ENCODE data around the gene MAGEL2. TPM values are rescaled to one million over a fixed set of nuclear protein-coding genes. Genes with fewer than 3 reads are reported as not detected.

Gene MAGEL2
- total RNA-seq, 5 donors from 2014 or later (not counting 1 experiment from before 2014, with no cell fraction given) = not detected

DNA sequence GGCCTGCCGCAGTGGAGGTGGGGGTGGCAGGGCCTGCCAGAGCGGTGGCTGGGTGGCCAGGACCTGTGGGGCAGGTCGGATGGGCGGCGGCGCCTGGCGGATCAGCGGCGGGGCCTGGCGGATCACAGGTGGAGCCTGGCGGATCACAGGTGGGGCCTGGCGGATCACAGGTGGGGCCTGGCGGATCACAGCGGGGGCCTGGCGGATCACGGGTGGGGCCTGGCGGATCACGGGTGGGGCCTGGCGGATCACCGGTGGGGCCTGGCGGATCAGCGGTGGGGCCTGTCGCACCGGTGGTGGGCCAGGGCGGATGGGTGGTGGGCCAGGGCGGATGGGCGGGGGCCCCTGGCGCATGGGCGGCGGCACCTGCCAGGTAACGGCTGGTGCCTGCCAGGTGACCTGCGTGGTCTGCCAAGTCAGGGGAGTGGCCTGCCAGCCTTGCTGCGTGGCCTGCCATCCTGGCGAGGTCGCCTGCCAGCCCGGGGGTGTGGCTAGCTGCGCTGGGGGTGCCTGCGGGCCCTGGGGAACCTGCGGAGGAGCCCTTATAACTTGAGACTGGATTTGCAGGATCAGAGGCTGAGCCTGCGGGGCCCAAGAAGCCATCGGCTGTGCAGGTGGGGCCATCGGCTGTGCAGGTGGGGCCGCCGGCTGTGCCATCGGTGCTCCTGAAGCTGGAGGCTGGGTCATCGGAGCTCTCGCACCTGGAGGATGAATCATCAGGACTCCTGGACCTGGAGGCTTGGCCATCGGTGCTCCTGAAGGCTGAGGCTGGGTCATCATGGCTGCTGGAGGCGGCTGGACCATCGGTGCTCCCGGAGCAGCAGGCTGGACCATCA, 1.3 kb downstream of the MAGEL2 start:
- ChIA-PET POLR2A (no interaction called here), CTCF (no interaction called here)
- H3K4me3 ChIP-seq (ENCODE audit: control insufficient read depth in 1 of 2, extremely low read depth in 1 of 2, low read length in 1 of 2) = no peak overlapping the region
- Mint-ChIP-seq H3K4me1 (peaks cover 0 to 3% (median 0%) of the 10 kb centered on the region in 3 donors), H3K9me3 (no peaks in the 10 kb centered on the region), H3K27me3 (peaks cover 7 to 10% of the 10 kb centered on the region in 2 donors), H3K36me3 (no peaks in the 10 kb centered on the region), H3K27ac (no peak overlapping the region), H3K4me3 (no peak overlapping the region)
- H3K4me1 ChIP-seq (ENCODE audit: control insufficient read depth in 1 of 2, extremely low read depth in 1 of 2, insufficient read depth in 2 of 2, low read length in 2 of 2) = no peaks in the 10 kb centered on the region
- H3K9me3 ChIP-seq = no peaks in the 10 kb centered on the region
- H3K27ac ChIP-seq (ENCODE audit: low read length) = no peak overlapping the region
- 95% methylated on average over 51 of the region's 51 CpGs for WGBS (ENCODE audit: insufficient coverage)
- H3K36me3 ChIP-seq (ENCODE audit: control insufficient read depth in 2 of 2, extremely low read depth in 1 of 2, insufficient read depth in 1 of 2, low read length in 1 of 2) = no peaks in the 10 kb centered on the region
- H3K27me3 ChIP-seq (replicated peaks in 1 of 2; ENCODE audit: control insufficient read depth in 2 of 2, extremely low read depth in 1 of 2, insufficient read depth in 2 of 2, low read length in 1 of 2) = peaks cover 0 to 27% of the 10 kb centered on the region in 2 experiments
- no peak for ATAC-seq (replicated peaks in 1 of 4)
- DNase-seq = no peak

DNA sequence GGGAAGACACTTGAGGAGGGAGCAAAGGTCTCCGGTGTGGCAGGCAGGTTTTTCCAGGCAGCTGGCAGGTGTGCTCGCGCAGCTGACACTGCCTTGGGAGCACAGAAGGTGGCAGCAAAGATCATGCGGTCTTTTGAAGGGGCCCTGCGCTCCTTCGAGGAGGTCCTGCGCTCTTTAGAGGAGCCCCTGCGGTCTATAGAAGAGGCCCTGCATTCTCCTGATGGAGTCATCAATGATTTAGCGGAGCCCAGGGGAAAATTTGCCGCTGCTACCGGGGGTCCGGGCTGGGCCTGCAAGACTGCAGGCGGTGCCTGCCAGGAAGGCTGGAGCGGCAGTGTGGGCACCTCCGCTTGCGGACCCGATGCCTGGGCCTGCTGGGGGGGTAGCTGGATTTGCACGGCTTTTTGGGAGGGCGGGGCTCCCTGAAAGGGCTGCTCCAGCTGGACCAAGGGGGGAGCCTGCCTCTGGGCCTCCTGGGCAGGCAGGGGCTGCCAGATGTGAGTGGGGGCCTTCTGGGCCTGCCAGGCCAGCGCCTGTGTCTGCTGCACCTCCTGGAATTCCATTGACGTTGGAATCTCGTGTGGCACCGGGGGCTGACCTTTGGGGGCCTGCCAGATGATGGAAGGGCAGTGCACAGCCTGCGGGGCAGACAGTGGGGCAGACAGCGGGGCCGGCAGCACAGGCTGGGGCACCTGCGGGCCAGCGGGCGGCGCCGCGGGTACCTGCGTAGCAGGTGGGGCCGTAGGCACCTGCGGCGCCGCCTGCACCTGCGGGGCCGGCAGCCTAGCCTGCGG, 2.1 kb downstream of the MAGEL2 start:
- CTCF ChIA-PET = no interaction called here
- POLR2A ChIA-PET = no interaction called here
- WGBS (ENCODE audit: insufficient coverage) = 96% methylated on average over 40 of the region's 40 CpGs
- Histone ChIP-seq H3K4me1 (ENCODE audit: control insufficient read depth in 1 of 2, extremely low read depth in 1 of 2, insufficient read depth in 2 of 2, low read length in 2 of 2) (no peaks in the 10 kb centered on the region), H3K4me3 (ENCODE audit: control insufficient read depth in 1 of 2, extremely low read depth in 1 of 2, low read length in 1 of 2) (no peak overlapping the region), H3K9me3 (no peaks in the 10 kb centered on the region), H3K27me3 (replicated peaks in 1 of 2; ENCODE audit: control insufficient read depth in 2 of 2, extremely low read depth in 1 of 2, insufficient read depth in 2 of 2, low read length in 1 of 2) (peaks cover 0 to 27% of the 10 kb centered on the region in 2 experiments), H3K27ac (ENCODE audit: low read length) (no peak overlapping the region), H3K36me3 (ENCODE audit: control insufficient read depth in 2 of 2, extremely low read depth in 1 of 2, insufficient read depth in 1 of 2, low read length in 1 of 2) (no peaks in the 10 kb centered on the region)
- H3K4me1 Mint-ChIP-seq = peaks cover 0 to 3% (median 0%) of the 10 kb centered on the region in 3 donors
- no peak overlapping the region for H3K27ac Mint-ChIP-seq
- H3K9me3 Mint-ChIP-seq = no peaks in the 10 kb centered on the region
- no peak for ATAC-seq (replicated peaks in 1 of 4)
- H3K36me3 Mint-ChIP-seq = no peaks in the 10 kb centered on the region
- peaks cover 7 to 10% of the 10 kb centered on the region in 2 donors for H3K27me3 Mint-ChIP-seq
- no peak overlapping the region for H3K4me3 Mint-ChIP-seq
- no peak for DNase-seq

DNA sequence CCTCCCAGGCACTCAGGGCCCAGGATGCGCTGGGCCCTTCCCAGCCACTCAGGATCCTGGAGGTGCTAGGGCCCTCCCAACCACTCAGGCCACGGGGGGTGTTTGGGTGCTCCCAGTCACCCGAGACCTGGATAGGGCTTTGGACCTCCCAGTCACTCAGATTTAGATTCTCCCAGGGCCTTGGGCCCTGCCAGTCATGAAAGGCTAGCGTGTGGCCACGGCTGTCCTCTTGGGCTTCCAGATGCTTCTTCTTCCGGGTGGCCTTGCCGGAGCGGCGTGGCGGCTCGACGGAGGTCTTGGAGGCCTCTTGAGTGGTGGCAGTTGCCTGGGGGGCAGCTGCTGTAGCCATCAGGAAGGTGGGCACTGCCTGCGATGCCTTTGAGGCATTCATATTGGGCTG, 2.8 kb downstream of the MAGEL2 start:
- WGBS (ENCODE audit: insufficient coverage) = 81% methylated on average over 13 of the region's 13 CpGs
- Histone ChIP-seq H3K36me3 (ENCODE audit: control insufficient read depth in 2 of 2, extremely low read depth in 1 of 2, insufficient read depth in 1 of 2, low read length in 1 of 2) (no peaks in the 10 kb centered on the region), H3K9me3 (no peaks in the 10 kb centered on the region), H3K27me3 (replicated peaks in 1 of 2; ENCODE audit: control insufficient read depth in 2 of 2, extremely low read depth in 1 of 2, insufficient read depth in 2 of 2, low read length in 1 of 2) (peaks cover 0 to 27% of the 10 kb centered on the region in 2 experiments), H3K4me1 (ENCODE audit: control insufficient read depth in 1 of 2, extremely low read depth in 1 of 2, insufficient read depth in 2 of 2, low read length in 2 of 2) (no peaks in the 10 kb centered on the region), H3K4me3 (ENCODE audit: control insufficient read depth in 1 of 2, extremely low read depth in 1 of 2, low read length in 1 of 2) (no peak overlapping the region), H3K27ac (ENCODE audit: low read length) (no peak overlapping the region)
- ChIA-PET CTCF (no interaction called here), POLR2A (no interaction called here)
- H3K4me1 Mint-ChIP-seq = peaks cover 0 to 3% (median 0%) of the 10 kb centered on the region in 3 donors
- H3K36me3 Mint-ChIP-seq = no peaks in the 10 kb centered on the region
- H3K27ac Mint-ChIP-seq = no peak overlapping the region
- no peak overlapping the region for H3K4me3 Mint-ChIP-seq
- DNase-seq (no peak), ATAC-seq (replicated peaks in 1 of 4) (no peak)
- no peaks in the 10 kb centered on the region for H3K9me3 Mint-ChIP-seq
- H3K27me3 Mint-ChIP-seq = peaks cover 7 to 10% of the 10 kb centered on the region in 2 donors

DNA sequence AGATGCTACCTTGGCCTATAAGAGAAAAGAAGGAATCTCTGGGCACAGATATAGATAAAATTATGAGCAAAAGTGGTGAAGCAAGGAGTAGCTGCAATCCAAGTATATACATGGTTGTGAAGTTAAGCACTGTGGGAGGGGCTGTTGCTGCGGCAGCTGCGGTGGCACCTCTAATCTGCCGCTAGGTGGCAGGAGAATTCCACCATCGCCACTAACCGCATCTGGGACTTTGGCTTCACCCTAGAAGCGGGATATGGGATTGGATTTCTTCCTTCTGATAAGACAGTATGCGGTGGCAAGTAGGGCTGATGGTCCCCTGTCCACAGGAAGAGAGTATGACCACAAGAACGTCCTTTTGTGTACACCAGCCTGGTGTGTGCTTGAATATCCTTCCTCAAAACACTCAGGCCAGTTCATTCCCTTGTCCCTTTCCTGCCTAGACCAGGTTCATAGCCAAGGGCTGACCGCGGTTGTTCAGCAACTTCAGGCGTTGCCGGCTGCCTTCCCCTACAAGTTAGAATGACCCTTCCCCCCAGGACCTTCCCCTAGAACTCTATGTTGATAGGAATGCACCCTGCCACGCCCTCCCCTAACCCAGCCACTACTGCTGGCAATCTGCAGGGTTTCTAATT, 5.1 kb downstream of the MAGEL2 start:
- H3K9me3 ChIP-seq = no peaks in the 10 kb centered on the region
- no peak overlapping the region for H3K4me3 Mint-ChIP-seq
- peaks cover 0 to 3% (median 0%) of the 10 kb centered on the region in 3 donors for H3K4me1 Mint-ChIP-seq
- H3K27me3 ChIP-seq (replicated peaks in 1 of 2; ENCODE audit: control insufficient read depth in 2 of 2, extremely low read depth in 1 of 2, insufficient read depth in 2 of 2, low read length in 1 of 2) = peaks cover 0 to 21% of the 10 kb centered on the region in 2 experiments
- ChIA-PET CTCF (interaction anchor here (0.7 to 1.0 kb wide), 2 partner anchors 1858 to 1859 kb away, joined by 3 read pairs; no protein-coding TSS in a partner anchor), POLR2A (no interaction called here)
- H3K36me3 Mint-ChIP-seq = no peaks in the 10 kb centered on the region
- peak in 14 of 35 experiments; percentile 2 to 52 (median 11) for DNase-seq
- H3K9me3 Mint-ChIP-seq = no peaks in the 10 kb centered on the region
- H3K4me3 ChIP-seq (ENCODE audit: control insufficient read depth in 1 of 2, extremely low read depth in 1 of 2, low read length in 1 of 2) = no peak overlapping the region
- H3K4me1 ChIP-seq (ENCODE audit: control insufficient read depth in 1 of 2, extremely low read depth in 1 of 2, insufficient read depth in 2 of 2, low read length in 2 of 2) = no peaks in the 10 kb centered on the region
- H3K27ac Mint-ChIP-seq = no peak overlapping the region
- ATAC-seq (replicated peaks in 1 of 4) = no peak
- WGBS (ENCODE audit: insufficient coverage) = 34% methylated on average over 6 of the region's 13 CpGs
- peaks cover 3 to 4% of the 10 kb centered on the region in 2 donors for H3K27me3 Mint-ChIP-seq
- no peaks in the 10 kb centered on the region for H3K36me3 ChIP-seq (ENCODE audit: control insufficient read depth in 2 of 2, extremely low read depth in 1 of 2, insufficient read depth in 1 of 2, low read length in 1 of 2)
- no peak overlapping the region for H3K27ac ChIP-seq (ENCODE audit: low read length)

DNA sequence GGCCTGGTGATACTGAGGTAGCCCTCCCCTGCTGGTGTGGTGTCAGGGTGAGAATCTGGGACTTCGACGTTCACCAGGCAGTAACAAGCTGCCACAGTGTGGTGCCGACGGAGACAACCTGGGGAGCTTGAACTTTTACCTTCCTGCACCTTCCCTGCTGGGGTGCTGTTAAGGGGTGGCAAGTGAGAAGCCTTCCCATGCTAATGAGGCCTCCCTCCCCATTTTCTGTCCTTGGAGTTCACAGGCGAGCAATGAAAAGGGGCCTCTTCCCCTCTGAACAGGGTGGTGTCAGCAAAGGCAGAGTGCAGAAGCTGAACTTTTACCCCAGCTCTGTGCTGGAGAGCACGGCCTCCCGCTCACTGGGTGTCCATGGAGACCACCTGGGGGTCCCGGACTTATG, 13.5 kb downstream of the MAGEL2 start:
- Histone ChIP-seq H3K27me3 (replicated peaks in 1 of 2; ENCODE audit: control insufficient read depth in 2 of 2, extremely low read depth in 1 of 2, insufficient read depth in 2 of 2, low read length in 1 of 2) (peaks cover 0 to 2% of the 10 kb centered on the region in 2 experiments), H3K9me3 (no peaks in the 10 kb centered on the region), H3K4me3 (ENCODE audit: control insufficient read depth in 1 of 2, extremely low read depth in 1 of 2, low read length in 1 of 2) (no peak overlapping the region), H3K4me1 (ENCODE audit: control insufficient read depth in 1 of 2, extremely low read depth in 1 of 2, insufficient read depth in 2 of 2, low read length in 2 of 2) (no peaks in the 10 kb centered on the region), H3K27ac (ENCODE audit: low read length) (no peak overlapping the region), H3K36me3 (ENCODE audit: control insufficient read depth in 2 of 2, extremely low read depth in 1 of 2, insufficient read depth in 1 of 2, low read length in 1 of 2) (no peaks in the 10 kb centered on the region)
- ChIA-PET CTCF (no interaction called here), POLR2A (no interaction called here)
- peaks cover 0 to under 1% of the 10 kb centered on the region in 2 donors for H3K27me3 Mint-ChIP-seq
- no peaks in the 10 kb centered on the region for H3K36me3 Mint-ChIP-seq
- no peaks in the 10 kb centered on the region for H3K9me3 Mint-ChIP-seq
- no peaks in the 10 kb centered on the region for H3K4me1 Mint-ChIP-seq
- no peak overlapping the region for H3K27ac Mint-ChIP-seq
- no peak overlapping the region for H3K4me3 Mint-ChIP-seq
- DNase-seq (no peak), ATAC-seq (replicated peaks in 1 of 4) (no peak)
- WGBS (ENCODE audit: insufficient coverage) = 60% methylated on average over 1 of the region's 8 CpGs

DNA sequence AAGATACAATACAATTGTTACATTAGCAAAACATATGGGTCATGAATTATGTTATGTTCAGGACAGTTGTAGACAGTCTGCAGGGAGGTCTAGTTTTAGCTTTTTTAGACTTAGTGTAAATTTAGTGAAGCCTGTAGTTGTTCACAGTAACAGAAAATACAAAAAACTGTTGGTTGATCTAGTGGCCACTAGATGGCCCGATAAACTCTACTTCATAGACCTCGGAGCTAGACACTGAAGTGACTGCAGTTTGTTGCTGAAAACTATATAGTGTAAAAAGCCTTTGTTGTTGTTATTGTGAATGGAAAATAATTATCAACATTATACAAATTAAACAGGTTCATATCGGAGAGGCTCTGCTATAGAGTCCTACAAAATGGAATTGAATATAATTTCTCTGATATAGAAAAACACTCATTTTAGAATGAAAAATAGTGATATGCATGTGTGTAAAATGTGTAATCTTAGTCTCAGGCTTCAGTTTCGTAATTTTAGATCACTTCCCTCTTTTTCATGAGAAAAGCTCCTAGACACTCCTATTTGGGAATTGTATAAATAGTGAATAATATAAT, 18.3 kb downstream of the MAGEL2 start:
- no peaks in the 10 kb centered on the region for H3K4me1 Mint-ChIP-seq
- Histone ChIP-seq H3K4me1 (ENCODE audit: control insufficient read depth in 1 of 2, extremely low read depth in 1 of 2, insufficient read depth in 2 of 2, low read length in 2 of 2) (no peaks in the 10 kb centered on the region), H3K27ac (ENCODE audit: low read length) (no peak overlapping the region), H3K4me3 (ENCODE audit: control insufficient read depth in 1 of 2, extremely low read depth in 1 of 2, low read length in 1 of 2) (no peak overlapping the region), H3K36me3 (ENCODE audit: control insufficient read depth in 2 of 2, extremely low read depth in 1 of 2, insufficient read depth in 1 of 2, low read length in 1 of 2) (no peaks in the 10 kb centered on the region), H3K27me3 (replicated peaks in 1 of 2; ENCODE audit: control insufficient read depth in 2 of 2, extremely low read depth in 1 of 2, insufficient read depth in 2 of 2, low read length in 1 of 2) (no peaks in the 10 kb centered on the region), H3K9me3 (no peaks in the 10 kb centered on the region)
- H3K27me3 Mint-ChIP-seq = peaks cover 5 to 15% of the 10 kb centered on the region in 2 donors
- no peaks in the 10 kb centered on the region for H3K36me3 Mint-ChIP-seq
- ATAC-seq (replicated peaks in 1 of 4) = no peak
- no CpG with 5 or more reads among the region's 4 CpGs for WGBS (ENCODE audit: insufficient coverage)
- ChIA-PET CTCF (interaction anchor here in 1 of 2 donors (0.6 kb wide), 1 partner anchor 1872 kb away, joined by 3 read pairs; no protein-coding TSS in a partner anchor), POLR2A (no interaction called here)
- no peak overlapping the region for H3K27ac Mint-ChIP-seq
- no peak overlapping the region for H3K4me3 Mint-ChIP-seq
- DNase-seq = no peak
- peaks cover 0 to 3% (median 0%) of the 10 kb centered on the region in 3 donors for H3K9me3 Mint-ChIP-seq

All from T-cell (primary cell).